ENCODE data around the gene ZNF394.

DNA sequence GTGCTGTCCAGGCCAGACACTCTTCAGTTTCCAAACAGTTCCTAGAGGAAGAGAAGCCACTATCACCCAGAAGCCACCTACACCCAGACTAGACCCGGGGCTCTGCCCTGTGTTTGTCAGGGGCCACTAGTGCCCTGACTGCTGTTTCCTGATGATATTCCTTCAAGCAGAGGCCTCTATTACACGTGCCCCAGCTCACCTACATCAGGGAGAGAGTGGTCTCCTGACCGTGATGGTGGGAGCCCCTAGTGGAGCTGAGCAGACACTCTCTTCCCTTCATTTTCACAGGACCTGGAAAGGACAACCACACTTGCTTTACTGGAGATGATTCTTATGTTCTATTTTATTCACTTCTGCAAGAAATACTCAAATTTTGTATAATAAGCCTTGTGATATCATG lies 9.2 kb downstream of the ZNF394 start:
- TF ChIP-seq TAF1 (IDR thresholded peaks at IDR 0.05; ENCODE audit: low read depth) (no peak), YY1 (IDR thresholded peaks at IDR 0.05; ENCODE audit: low read depth) (no peak), RAD21 (IDR thresholded peaks at IDR 0.05; ENCODE audit: low read depth) (no peak), EP300 (IDR thresholded peaks at IDR 0.05; ENCODE audit: borderline replicate concordance) (no peak), MAX (IDR thresholded peaks at IDR 0.05) (no peak), CEBPB (IDR thresholded peaks at IDR 0.05) (no peak), TCF12 (IDR thresholded peaks at IDR 0.05; ENCODE audit: low read depth) (no peak), REST (IDR thresholded peaks at IDR 0.05; ENCODE audit: low read depth) (no peak)
